T1000 (cell line): ENCODE measurements around the gene ARHGEF40.
A peak's percentile ranks its signal among the peaks of the same experiment; 100 is the strongest.

ENCODE experiments used
- DNase-seq: peaks from one replicate; lab custom pipeline; 2025; ENCODE audit warnings: mixed read lengths; lab: John Stamatoyannopoulos, UW

ARHGEF40 gene

DNA sequence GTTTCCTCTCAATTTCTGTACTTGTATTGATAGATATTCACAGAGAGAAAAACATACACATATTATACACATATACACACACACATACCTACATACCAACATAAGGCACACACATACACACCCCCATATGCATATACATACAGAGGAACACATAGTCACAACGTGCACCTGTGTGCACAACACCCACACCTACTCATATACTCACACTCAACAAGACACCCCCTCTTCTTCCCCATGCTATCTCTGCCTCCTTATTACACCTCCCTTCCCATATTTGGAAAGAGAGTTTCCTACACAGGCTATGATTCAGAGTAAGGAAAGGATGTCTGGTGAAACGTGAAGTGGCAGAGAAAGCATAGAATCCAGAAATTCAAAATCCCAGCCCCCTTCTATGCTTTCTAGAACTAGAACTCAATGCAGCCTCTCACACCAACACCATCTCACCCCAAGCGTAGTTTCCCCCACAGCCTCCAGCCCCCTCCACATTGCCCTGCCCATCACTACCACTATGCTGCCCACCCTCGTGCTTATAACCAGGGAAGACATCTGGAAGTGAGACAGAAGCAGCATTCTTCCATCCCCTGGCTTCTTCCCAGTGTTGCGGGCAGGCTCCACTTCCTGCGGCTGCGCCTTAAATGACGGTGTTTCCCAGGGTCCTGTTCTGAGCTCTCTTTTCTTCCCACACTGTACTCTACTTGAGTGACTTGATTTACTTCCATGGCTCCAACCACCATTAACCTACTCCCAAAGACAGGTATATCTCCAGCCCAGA lies 10.1 kb upstream of the ARHGEF40 start:
- no peak for DNase-seq

GRCh38 chr14:21060614-21061346 lies 9.3 kb upstream of the ARHGEF40 start:
- DNase-seq: no peak

DNA sequence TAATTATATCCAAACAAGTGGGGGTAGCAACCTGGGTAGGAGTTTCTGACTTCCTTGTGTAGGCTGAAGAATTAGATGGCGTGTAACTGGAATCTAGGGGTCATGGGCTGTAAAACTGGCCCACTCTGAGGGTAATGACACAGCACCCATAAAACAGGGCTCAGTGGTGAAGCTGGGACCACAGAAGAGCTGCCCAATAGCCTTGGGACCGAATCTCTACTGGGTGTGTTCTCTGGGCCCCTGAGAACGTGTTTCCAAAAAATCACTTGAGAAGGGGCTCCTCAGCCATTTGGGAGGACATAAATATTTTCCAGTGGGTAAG lies 8.8 kb upstream of the ARHGEF40 start:
- no peak for DNase-seq

DNA sequence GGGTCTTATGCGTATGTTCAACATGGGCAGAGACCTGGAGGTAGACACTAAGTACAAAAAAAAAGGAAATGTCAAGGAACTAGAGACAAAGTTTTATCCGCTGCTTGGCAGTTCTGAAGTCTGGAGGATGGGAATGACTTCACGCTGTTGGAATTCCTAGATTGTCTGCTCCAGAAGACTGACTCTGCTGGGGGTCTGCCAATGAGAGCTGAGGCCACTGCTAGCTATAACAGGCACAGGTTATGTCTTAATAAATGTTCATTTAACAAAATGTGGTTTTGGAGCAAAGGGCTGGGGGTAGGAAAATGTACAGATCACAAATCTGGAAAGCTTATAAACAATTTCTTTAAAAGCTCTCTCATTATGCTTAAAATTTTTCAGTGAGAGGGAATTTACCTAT lies 6.6 kb upstream of the ARHGEF40 start:
- peak; percentile 24 for DNase-seq

GRCh38 chr14:21066882-21067502 lies 3.1 kb upstream of the ARHGEF40 start:
- DNase-seq: no peak

DNA sequence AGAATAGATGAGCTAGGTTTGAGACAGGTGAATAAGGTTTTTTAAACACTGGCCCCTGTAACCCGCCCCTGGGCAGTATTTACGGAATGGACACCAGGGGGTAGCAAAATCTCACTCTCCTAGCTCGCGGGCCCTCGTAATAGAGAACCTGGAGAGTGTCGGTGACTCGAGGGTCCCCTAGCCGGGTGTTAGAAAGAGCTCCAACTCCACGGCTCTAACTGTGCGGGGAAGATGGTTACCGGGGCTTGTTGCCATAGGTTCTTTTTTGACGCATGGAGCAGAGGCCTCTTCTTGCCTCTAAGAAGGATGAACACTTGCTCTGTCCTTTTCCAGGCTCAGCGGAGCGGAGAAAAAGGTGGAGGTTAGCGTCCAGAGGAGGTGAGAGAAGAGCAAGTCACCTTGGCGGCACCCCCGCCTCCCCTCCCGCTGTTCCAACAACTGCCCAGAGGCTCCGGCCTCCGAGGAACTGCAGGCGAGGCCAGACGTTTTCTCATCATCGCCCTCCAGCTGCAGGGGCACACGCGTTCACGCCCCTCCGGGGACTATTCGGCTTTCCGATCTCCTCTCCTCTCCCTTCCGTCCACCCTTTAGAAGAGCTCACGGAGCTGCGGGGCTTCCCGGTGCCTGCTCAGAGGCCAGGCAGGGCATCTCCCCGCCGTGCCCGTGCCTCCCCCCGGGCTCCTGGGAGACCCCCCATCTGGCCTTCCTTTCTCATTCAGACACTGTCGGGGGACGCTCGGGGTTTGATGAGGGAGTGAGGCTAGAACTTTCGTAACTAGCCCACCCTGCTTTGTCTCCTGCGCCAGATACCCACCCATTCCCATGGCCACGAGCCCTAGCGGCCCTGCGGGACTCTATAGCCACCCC lies 1.4 kb upstream of the ARHGEF40 start:
- no peak for DNase-seq

GRCh38 chr14:21069388-21070082 lies 569 bp upstream of the ARHGEF40 start:
- DNase-seq: peak; percentile 41

DNA sequence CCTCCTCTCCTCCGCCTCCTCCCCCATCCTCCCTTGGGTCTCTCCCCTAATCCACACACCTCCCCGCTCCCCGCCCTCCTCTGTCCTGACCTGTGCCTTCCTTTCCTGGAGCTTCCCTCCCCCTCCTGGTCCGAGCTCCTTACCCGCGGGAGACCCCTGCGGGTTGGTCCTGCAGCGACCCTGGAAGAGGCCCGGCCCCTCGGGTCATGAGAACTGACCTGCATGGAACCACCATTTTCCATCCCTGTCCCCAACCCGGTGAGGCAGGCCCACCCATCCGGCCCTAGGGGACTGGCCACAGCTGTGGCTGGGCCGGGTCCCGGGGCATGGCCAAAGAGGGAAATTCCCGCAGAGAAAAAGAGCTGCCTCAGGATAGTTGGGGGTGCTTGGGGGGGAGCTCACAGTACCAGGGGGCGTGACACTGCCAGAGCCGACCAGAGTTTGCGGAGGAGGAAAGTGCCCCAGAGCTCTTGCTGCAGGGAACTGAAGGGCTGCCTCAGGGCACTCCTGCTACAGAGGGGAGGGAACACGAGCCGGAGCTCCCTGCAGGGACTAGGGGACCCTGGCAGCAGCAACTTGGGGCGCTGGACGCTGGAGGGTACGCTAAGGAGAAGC lies 613 bp downstream of the ARHGEF40 start:
- DNase-seq: peak; percentile 24

- DNase-seq: peak; percentile 56
Observed at GRCh38 chr14:21071225-21072030, 1.3 kb downstream of the ARHGEF40 start.

GRCh38 chr14:21072031-21072473 lies 1.9 kb downstream of the ARHGEF40 start:
- no peak for DNase-seq

DNA sequence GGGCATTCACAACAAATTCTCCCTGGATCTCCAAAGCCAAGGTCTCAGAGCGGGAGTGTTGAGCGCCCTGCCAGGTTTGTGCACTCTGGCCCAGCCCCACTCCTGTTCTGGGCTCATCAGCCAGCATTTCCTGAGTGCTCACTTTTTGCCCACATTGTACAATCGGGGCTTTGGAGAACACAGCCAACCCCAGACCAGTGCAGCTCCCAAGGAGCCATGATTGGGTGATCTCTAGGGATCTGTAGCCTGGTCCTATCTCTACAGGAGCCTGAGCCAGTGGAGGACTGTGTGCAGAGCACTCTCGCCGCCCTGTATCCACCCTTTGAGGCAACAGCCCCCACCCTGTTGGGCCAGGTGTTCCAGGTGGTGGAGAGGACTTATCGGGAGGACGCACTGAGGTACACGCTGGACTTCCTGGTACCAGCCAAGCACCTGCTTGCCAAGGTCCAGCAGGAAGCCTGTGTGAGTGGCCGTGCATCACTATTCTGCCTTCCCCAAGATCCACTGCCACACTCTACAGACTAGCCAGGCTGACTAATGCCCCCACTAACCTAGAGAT lies 2.8 kb downstream of the ARHGEF40 start:
- no peak for DNase-seq

DNA sequence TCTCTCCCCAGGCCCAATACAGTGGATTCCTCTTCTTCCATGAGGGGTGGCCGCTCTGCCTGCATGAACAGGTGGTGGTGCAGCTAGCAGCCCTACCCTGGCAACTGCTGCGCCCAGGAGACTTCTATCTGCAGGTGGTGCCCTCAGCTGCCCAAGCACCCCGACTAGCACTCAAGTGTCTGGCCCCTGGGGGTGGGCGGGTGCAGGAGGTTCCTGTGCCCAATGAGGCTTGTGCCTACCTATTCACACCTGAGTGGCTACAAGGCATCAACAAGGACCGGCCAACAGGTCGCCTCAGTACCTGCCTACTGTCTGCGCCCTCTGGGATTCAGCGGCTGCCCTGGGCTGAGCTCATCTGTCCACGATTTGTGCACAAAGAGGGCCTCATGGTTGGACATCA lies 3.8 kb downstream of the ARHGEF40 start:
- DNase-seq: no peak

DNA sequence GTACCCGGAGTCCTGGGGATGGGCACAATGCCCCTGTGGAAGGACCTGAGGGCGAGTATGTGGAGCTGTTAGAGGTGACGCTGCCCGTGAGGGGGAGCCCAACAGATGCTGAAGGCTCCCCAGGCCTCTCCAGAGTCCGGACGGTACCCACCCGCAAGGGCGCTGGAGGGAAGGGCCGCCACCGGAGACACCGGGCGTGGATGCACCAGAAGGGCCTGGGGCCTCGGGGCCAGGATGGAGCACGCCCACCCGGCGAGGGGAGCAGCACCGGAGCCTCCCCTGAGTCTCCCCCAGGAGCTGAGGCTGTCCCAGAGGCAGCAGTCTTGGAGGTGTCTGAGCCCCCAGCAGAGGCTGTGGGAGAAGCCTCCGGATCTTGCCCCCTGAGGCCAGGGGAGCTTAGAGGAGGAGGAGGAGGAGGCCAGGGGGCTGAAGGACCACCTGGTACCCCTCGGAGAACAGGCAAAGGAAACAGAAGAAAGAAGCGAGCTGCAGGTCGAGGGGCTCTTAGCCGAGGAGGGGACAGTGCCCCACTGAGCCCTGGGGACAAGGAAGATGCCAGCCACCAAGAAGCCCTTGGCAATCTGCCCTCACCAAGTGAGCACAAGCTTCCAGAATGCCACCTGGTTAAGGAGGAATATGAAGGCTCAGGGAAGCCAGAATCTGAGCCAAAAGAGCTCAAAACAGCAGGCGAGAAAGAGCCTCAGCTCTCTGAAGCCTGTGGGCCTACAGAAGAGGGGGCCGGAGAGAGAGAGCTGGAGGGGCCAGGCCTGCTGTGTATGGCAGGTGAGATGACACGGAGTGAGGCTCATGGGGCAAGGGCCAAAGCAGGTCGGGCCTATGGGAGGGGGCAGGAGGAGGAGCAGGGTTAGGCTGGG lies 4.5 kb downstream of the ARHGEF40 start:
- DNase-seq: no peak

- DNase-seq: no peak
Observed at GRCh38 chr14:21075719-21076437, 5.8 kb downstream of the ARHGEF40 start.

- no peak for DNase-seq
Observed at GRCh38 chr14:21077672-21078071, 7.6 kb downstream of the ARHGEF40 start.

DNA sequence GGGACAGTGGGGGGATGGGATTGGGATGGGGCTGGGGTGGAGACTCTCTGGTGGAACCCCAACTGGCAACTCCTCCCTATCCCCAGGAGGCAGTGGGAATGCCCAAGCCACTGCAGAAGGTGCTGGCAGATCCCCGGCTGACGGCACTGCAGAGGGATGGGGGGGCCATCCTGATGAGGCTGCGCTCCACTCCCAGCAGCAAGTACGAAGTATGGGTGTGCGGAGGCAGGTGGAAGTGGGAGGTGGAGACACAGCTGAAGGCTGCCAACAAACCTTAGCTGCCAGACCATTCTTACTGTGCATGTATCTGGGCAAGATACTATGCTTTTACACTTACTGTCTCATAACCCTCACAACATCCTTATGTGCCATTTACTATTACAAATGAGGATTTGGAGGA lies 8.2 kb downstream of the ARHGEF40 start:
- DNase-seq: no peak

GRCh38 chr14:21078726-21079125 lies 8.6 kb downstream of the ARHGEF40 start:
- DNase-seq: no peak

- DNase-seq: no peak
Observed at GRCh38 chr14:21081521-21082142, 11.5 kb downstream of the ARHGEF40 start.
